Ramos (cell line): ENCODE measurements around the gene DYSF.

Experiments used
- in situ Hi-C: fragments of 300-500 bp; cut with MboI; formaldehyde crosslinking; loops from one replicate; pipeline ENCODE4 v1.14.3; 2022; ENCODE audit warnings: low sequenced_read_pairs; ENCODE audit not compliant: unreplicated experiment

Gene DYSF

DNA sequence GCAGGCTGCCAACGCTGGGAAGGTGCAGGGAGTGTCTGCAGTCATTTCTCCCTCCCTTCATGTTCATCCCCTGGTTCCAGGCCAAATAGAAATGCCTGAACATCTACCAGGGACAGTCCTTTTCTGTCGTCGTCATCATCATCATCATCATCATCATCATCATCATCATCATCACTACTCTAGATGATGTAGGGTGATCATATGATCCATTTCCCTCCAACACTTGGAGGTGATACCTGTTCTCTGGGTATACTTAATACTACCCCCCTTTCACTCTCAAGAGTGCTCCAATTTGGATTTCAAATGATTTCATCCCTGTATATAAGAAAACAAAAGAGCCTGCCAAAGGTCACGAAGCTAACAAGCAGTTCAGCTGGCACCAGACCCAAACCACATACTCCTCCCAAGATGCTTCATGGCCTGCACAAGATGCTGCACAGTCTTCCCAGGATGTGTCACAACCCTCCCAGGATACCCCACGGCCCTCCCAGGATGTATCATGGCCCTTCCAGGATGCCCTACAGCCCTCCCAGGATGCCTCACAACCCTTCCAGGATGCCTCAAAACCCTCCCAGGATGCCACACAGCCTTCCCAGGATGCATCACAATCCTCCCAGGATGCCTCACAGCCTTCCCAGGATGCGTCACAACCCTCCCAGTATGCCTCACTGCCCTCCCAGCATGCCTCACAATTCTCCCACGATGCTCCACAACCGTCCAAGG is 257.9 kb downstream of the DYSF start:
- in situ Hi-C loops, result no loop called here

GRCh38 chr2:71712158-71712818 is 258.9 kb downstream of the DYSF start:
- in situ Hi-C loops, result no loop called here

GRCh38 chr2:71713581-71714580 is 260.5 kb downstream of the DYSF start:
- in situ Hi-C loops, result no loop called here

GRCh38 chr2:71714601-71715240 is 261.4 kb downstream of the DYSF start:
- in situ Hi-C loops, result no loop called here

DNA sequence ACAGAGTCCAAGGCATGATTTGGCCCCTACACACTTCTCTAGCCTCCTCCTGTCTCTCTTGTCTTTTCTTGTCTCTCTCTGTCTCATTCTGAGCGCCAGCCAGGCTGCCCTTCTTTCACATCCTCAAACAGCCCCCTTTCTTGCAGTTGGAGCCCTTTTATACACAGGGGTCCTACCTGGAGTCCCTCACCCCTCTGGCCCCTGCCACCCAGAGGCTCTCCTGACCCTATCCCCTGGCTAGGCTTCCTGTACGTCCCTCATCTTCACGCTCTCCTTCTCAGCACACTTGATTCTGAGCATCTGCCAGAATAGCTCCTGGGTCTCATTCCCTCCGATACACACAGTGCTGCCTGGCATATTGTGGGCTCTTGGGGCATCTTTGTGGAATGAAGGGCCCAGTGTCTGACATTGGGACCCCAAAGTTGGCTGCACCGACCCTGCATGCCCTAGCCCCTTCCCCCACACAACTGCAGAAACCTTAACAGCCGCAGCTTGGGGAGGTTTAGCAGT is 261.9 kb downstream of the DYSF start:
- in situ Hi-C loops, result no loop called here

DNA sequence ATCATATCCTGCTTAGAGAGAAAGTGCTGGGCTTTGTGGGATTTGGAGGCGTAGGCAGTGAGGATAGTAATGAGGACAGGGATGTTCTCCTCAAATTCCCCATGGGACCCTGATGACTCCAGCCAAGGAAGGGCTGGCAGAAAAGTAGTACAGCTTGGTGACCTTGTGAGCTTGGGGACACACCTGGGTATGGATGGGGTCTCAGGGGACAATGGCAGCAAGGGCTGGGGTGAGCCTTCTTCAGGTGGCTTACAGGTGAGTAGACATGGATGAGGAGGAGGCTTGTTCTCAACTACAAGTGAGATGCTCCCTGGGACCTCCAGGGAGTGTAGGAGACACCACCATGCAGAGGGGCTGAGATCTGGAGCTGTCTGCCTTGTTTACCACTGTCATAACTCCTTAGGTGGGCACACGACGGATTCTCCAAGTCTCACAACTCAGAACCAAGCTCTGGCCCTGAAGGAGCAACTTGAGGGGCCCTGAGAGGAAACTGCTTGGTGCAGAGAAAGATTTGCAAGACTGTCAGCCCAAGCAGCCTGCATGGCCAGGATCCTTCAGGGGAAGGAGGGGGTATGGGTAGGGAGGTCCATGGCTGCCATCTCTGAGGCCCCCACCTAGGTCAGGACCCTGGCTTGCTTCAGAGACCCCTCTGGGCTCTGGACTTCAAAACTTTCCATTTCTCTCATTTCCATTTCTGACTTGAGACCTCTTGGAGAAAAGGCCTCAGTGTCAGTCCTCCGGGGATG is 262.8 kb downstream of the DYSF start:
- in situ Hi-C loops, result no loop called here

- in situ Hi-C loops, result no loop called here
Measured at GRCh38 chr2:71716697-71717624, 263.6 kb downstream of the DYSF start.

DNA sequence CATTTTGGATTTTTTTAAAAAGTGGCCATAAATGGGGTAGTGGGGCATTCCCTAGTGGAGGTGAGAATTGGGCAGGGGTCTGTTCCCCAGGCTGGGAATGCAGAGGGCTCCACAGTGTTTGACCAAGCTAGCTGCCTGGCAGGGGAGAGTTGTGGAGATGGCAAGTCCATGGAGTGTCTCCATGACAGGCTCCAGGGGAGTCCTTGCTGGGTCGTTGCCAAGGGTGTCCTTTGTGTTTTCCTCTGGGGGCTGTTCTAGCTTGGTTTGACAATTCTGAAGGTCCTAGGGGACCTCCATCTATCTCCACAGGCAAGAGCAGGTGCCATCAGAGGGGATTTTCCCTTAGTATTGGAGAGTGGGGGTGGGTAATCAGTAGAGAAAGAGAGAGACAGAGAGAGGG is 265.3 kb downstream of the DYSF start:
- in situ Hi-C loops, result no loop called here

GRCh38 chr2:71719520-71720282 is 266.3 kb downstream of the DYSF start:
- in situ Hi-C loops, result no loop called here

- in situ Hi-C loops, result no loop called here
Measured at GRCh38 chr2:71720283-71720560, 266.9 kb downstream of the DYSF start.

- in situ Hi-C loops, result no loop called here
Measured at GRCh38 chr2:71720596-71721361, 267.4 kb downstream of the DYSF start.

- in situ Hi-C loops, result no loop called here
Measured at GRCh38 chr2:71721362-71721665, 268.0 kb downstream of the DYSF start.

- in situ Hi-C loops, result no loop called here
Measured at GRCh38 chr2:71721669-71722068, 268.3 kb downstream of the DYSF start.

DNA sequence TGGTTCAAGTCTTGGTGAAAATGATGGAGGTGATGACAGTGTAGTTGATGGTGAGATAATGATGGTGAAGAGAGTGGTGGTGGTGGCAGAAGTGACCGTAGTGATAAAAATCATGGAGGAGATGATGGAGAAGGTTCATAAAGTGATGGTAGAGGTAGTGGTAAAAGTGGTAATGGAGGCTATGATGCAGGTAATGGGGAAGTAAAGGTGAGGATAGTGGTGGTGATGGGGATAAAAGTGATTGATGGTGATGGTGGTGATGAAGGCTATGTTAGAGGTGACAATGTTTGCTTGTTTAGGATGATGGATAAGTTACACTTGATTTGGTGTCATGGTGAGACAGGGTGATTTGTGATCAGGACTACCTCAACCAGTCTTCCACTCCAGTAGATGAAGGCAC is 268.9 kb downstream of the DYSF start:
- in situ Hi-C loops, result no loop called here

GRCh38 chr2:71724793-71725192 is 271.4 kb downstream of the DYSF start:
- in situ Hi-C loops, result no loop called here

DNA sequence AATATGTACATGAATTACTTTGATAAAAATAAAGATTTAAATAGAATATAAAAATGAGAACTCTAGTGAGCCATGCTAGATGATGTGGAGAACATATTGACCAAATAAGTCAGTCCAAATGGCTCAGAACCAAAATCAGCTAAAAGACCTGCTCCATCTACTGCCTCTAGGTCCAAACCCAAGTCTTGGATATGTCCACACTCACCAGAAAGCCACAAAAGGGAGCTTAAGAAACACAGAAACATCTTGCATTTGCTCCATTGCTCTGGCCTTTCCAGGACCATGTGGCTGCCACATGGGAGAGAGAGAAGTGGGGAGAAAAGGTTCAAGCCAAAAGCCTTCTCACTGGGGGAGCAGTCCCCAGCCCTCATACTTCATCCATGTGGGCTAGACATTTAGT is 272.5 kb downstream of the DYSF start:
- in situ Hi-C loops, result no loop called here

DNA sequence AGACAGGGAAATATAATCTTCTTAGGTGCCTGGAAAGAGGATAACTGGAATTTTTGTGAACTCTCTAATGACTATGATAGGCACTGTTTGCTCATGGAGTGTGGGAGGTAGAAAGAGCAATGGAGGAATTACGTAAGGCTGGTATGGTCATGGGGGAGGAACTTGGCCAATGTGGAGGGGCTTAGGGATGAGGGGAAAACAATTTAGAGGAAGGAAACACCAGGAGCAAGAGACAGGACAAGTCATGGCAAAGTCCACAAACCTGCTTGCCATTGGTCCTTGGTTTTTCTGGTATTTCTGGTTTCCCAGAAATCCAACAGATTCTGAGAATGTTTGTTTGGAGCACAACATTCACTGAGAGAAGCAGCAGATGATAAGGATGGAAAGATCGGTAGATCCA is 274.2 kb downstream of the DYSF start:
- in situ Hi-C loops, result no loop called here
